Astrocyte (in vitro differentiated cells and primary cell): ENCODE measurements around the gene LRIT2. TPM values are rescaled to one million over a fixed set of nuclear protein-coding genes. Genes with fewer than 3 reads are reported as not detected.

Experiments used
- DNase-seq: peaks from one replicate; pipeline ENCODE4 v3.0.0-alpha.2; 2010; ENCODE audit warnings: low read depth
- FAIRE-seq: peaks from 2 replicates; lab custom pipeline; 2011; peaks lifted over from hg19 to GRCh38; lab: Jason Lieb, UNC
- H2AFZ ChIP-seq: 2 replicates; pipeline ENCODE4 v1.6.0; 2012; ENCODE audit warnings: low read depth, low read length, inconsistent platforms
- H3K27ac ChIP-seq: 2 replicates; pipeline ENCODE4 v1.5.1; 2011; ENCODE audit warnings: low read depth, low read length, inconsistent platforms
- H3K27me3 ChIP-seq: 2 replicates; pipeline ENCODE4 v1.6.0; 2011; ENCODE audit warnings: low read length, inconsistent platforms; ENCODE audit not compliant: insufficient read depth
- H3K36me3 ChIP-seq: 2 replicates; pipeline ENCODE4 v1.5.1; 2011; ENCODE audit warnings: low read length, inconsistent platforms; ENCODE audit not compliant: insufficient read depth
- H3K4me1 ChIP-seq: 2 replicates; pipeline ENCODE4 v1.5.1; 2011; ENCODE audit warnings: low read length, inconsistent platforms; ENCODE audit not compliant: insufficient read depth
- H3K4me2 ChIP-seq: 2 replicates; pipeline ENCODE4 v1.6.0; 2012; ENCODE audit warnings: low read length, inconsistent platforms
- H3K4me3 ChIP-seq: 2 replicates; pipeline ENCODE4 v1.5.1; 2011; ENCODE audit warnings: low read depth, mild to moderate bottlenecking, low read length, inconsistent platforms; ENCODE audit not compliant: insufficient read depth
- H3K79me2 ChIP-seq: 2 replicates; pipeline ENCODE4 v1.6.0; 2012; ENCODE audit warnings: mild to moderate bottlenecking, low read length, inconsistent platforms; ENCODE audit not compliant: insufficient read depth
- H3K9ac ChIP-seq: 2 replicates; pipeline ENCODE4 v1.6.0; 2012; ENCODE audit warnings: mild to moderate bottlenecking, low read length, inconsistent platforms
- H3K9me3 ChIP-seq: 2 replicates; pipeline ENCODE4 v1.5.1; 2012; ENCODE audit warnings: low read depth, mild to moderate bottlenecking, low read length, inconsistent platforms; ENCODE audit not compliant: insufficient read depth
- H4K20me1 ChIP-seq: 2 replicates; pipeline ENCODE4 v1.6.0; 2012; ENCODE audit warnings: low read length, inconsistent platforms; ENCODE audit not compliant: insufficient read depth
- H3K27ac Mint-ChIP-seq: one replicate; pipeline ENCODE4 v1.8.0; 2021; ENCODE audit warnings: mild to moderate bottlenecking, mixed read lengths; ENCODE audit not compliant: unreplicated experiment
- H3K27me3 Mint-ChIP-seq: one replicate; pipeline ENCODE4 v1.8.0; 2021; ENCODE audit warnings: low read depth, mixed read lengths; ENCODE audit not compliant: unreplicated experiment
- H3K36me3 Mint-ChIP-seq: one replicate; pipeline ENCODE4 v1.8.0; 2021; ENCODE audit warnings: low read depth, mixed read lengths; ENCODE audit not compliant: unreplicated experiment
- H3K4me1 Mint-ChIP-seq: one replicate; pipeline ENCODE4 v1.8.0; 2021; ENCODE audit warnings: low read depth, mixed read lengths; ENCODE audit not compliant: unreplicated experiment
- H3K4me3 Mint-ChIP-seq: one replicate; pipeline ENCODE4 v1.8.0; 2021; ENCODE audit warnings: mild to moderate bottlenecking, moderate library complexity, mixed read lengths; ENCODE audit not compliant: unreplicated experiment
- H3K9me3 Mint-ChIP-seq: one replicate; pipeline ENCODE4 v1.8.0; 2021; ENCODE audit warnings: mild to moderate bottlenecking, mixed read lengths; ENCODE audit not compliant: unreplicated experiment
- EZH2 ChIP-seq: IDR thresholded peaks from 2 replicates; pipeline ENCODE4 v1.6.1; 2012; ENCODE audit warnings: mild to moderate bottlenecking, low read length, inconsistent platforms; ENCODE audit not compliant: insufficient read depth
- total RNA-seq: library from RNA; stranded (reverse); gene quantifications from 2 replicates; pipeline ENCODE4 v1.2.1, GENCODE V29; 2021
- TF ChIP-seq, protein P1 (sequence below): IDR thresholded peaks from 2 replicates; pipeline ENCODE4 v1.5.1; 2011; ENCODE audit warnings: low read depth, mild to moderate bottlenecking, inconsistent platforms, low read length, moderate library complexity; ENCODE audit not compliant: insufficient read depth

Gene LRIT2
- total RNA-seq, 1 donor from 2014 or later = not detected

DNA sequence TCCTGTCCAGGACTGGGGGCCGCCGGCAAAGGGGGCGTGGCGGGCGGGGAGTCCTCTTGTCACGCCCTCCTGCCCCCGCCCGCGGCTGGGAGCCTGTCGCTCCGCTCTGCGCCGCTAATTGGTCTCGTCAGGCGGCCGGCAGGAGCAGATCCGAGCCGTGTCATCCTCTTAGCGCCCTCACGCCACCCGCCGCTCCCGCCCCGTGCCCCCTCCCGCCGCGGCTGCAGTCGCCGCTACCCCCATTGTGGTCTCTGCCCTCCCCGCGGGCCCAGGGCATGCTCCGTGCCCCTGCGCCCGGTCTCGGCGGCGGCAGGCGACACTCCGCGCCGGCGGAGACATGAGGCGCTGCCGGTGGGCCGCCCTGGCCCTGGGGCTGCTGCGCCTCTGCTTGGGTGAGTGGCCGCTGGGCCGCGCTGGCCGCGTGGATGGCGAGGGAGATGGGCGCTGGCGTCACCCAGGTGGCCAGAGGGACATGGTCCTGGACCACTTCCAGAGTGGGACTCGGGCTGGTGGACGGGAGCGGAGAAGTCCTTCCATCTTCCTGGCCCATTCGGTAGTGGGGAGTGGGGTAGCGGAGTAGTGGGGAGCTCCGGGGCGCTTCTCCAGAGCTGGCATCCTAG, 30.8 kb downstream of the LRIT2 start, which contains the start of gene CDHR1:
Gene CDHR1 (plus strand): TSS at position 114 of the 620 bp plus-strand sequence. CDS start 224 bp downstream, at position 338.
- H3K4me3 Mint-ChIP-seq = peak within 1 kb of the TSS; percentile 27

GRCh38 chr10:84193846-84194423, 31.4 kb downstream of the LRIT2 start:
- Mint-ChIP-seq H3K36me3 (peaks cover 3% of the 10 kb centered on the region), H3K9me3 (no peaks in the 10 kb centered on the region), H3K4me3 (no peak overlapping the region), H3K27me3 (peaks cover 68% of the 10 kb centered on the region), H3K27ac (no peak overlapping the region), H3K4me1 (no peaks in the 10 kb centered on the region)
- Histone ChIP-seq H3K4me2 (peak overlapping the region; percentile 80), H4K20me1 (no peaks in the 10 kb centered on the region), H3K4me3 (no peak overlapping the region), H3K9me3 (no peaks in the 10 kb centered on the region), H3K27me3 (peaks cover 26% of the 10 kb centered on the region), H3K9ac (no peak overlapping the region), H3K4me1 (no peaks in the 10 kb centered on the region), H2AFZ (peak overlapping the region; percentile 41), H3K27ac (no peak overlapping the region), H3K36me3 (no peaks in the 10 kb centered on the region), H3K79me2 (no peaks in the 10 kb centered on the region)
- FAIRE-seq = no peak
- no peak for TF ChIP-seq EZH2
- TF ChIP-seq, protein P1, sequence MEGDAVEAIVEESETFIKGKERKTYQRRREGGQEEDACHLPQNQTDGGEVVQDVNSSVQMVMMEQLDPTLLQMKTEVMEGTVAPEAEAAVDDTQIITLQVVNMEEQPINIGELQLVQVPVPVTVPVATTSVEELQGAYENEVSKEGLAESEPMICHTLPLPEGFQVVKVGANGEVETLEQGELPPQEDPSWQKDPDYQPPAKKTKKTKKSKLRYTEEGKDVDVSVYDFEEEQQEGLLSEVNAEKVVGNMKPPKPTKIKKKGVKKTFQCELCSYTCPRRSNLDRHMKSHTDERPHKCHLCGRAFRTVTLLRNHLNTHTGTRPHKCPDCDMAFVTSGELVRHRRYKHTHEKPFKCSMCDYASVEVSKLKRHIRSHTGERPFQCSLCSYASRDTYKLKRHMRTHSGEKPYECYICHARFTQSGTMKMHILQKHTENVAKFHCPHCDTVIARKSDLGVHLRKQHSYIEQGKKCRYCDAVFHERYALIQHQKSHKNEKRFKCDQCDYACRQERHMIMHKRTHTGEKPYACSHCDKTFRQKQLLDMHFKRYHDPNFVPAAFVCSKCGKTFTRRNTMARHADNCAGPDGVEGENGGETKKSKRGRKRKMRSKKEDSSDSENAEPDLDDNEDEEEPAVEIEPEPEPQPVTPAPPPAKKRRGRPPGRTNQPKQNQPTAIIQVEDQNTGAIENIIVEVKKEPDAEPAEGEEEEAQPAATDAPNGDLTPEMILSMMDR = no peak
- DNase-seq = no peak

More for the DNA sequence above, 30.8 kb downstream of the LRIT2 start, which contains the start of gene CDHR1:
- Histone ChIP-seq H3K9me3 (no peaks in the 10 kb centered on the region), H3K4me1 (no peaks in the 10 kb centered on the region), H3K27me3 (peaks cover 26% of the 10 kb centered on the region), H3K27ac (no peak within 1 kb of the TSS), H3K36me3 (no peaks in the 10 kb centered on the region), H2AFZ (peak within 1 kb of the TSS; percentile 69), H3K9ac (no peak within 1 kb of the TSS), H4K20me1 (no peaks in the 10 kb centered on the region), H3K79me2 (no peaks in the 10 kb centered on the region), H3K4me2 (peak within 1 kb of the TSS; percentile 80), H3K4me3 (no peak within 1 kb of the TSS)
- Mint-ChIP-seq H3K27me3 (peaks cover 73% of the 10 kb centered on the region), H3K27ac (no peak within 1 kb of the TSS), H3K4me1 (no peaks in the 10 kb centered on the region), H3K36me3 (peaks cover 3% of the 10 kb centered on the region), H3K9me3 (no peaks in the 10 kb centered on the region)
- DNase-seq (no peak), FAIRE-seq (no peak)
- peak; percentile 79 for TF ChIP-seq EZH2
- TF ChIP-seq, protein P1 = no peak

DNA sequence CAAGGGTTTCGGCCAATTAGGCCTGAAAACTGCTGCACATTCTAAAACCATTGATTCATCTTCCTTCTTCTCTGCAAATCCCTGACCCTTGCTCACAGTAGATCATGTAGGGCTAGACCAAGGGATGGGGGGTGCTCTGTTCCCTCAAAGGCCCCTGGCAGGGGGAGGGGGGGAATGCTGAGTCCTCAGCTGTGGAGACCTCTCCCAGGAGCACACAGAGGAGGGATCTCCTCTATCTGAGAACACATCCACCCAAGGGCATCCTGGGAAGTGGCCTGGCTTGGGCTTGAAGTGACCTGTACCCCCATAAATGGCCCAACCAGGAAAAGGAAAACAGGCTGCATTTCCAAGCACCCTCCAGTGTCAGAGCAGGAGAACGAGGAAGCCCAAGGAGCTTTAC, 32.0 kb downstream of the LRIT2 start:
- FAIRE-seq (no peak), DNase-seq (no peak)
- no peaks in the 10 kb centered on the region for H3K4me1 Mint-ChIP-seq
- Histone ChIP-seq H3K9ac (no peak overlapping the region), H4K20me1 (no peaks in the 10 kb centered on the region), H3K36me3 (no peaks in the 10 kb centered on the region), H3K4me2 (no peak overlapping the region), H3K79me2 (no peaks in the 10 kb centered on the region), H3K9me3 (no peaks in the 10 kb centered on the region), H3K4me3 (no peak overlapping the region), H3K4me1 (no peaks in the 10 kb centered on the region), H3K27me3 (peaks cover 26% of the 10 kb centered on the region), H3K27ac (no peak overlapping the region), H2AFZ (no peak overlapping the region)
- H3K36me3 Mint-ChIP-seq = peaks cover 3% of the 10 kb centered on the region
- no peaks in the 10 kb centered on the region for H3K9me3 Mint-ChIP-seq
- peaks cover 65% of the 10 kb centered on the region for H3K27me3 Mint-ChIP-seq
- TF ChIP-seq, protein P1 = no peak
- no peak for TF ChIP-seq EZH2
- H3K4me3 Mint-ChIP-seq = no peak overlapping the region
- no peak overlapping the region for H3K27ac Mint-ChIP-seq
